Stimulated activated CD4-positive, alpha-beta T cell treated with anti-CD3 and anti-CD28 coated beads, TNF-alpha, amount 100 ng/mL, for 1 hour (primary cell): Measurements from ENCODE around the gene ALK.

Source experiments
- DNase-seq, 3 donors: peaks; one replicate each; pipeline ENCODE4 v3.0.0-alpha.2; 2020; ENCODE audit warnings: low read depth in 3 of 3, low spot score in 1 of 3

The ALK gene

GRCh38 chr2:29336341-29337241 is 584.8 kb downstream of the ALK start:
- no peak for DNase-seq

- no peak for DNase-seq
Measured at GRCh38 chr2:29335396-29335795, 586.0 kb downstream of the ALK start.

- DNase-seq: no peak
Measured at GRCh38 chr2:29334706-29335105, 586.7 kb downstream of the ALK start.

- no peak for DNase-seq
Measured at GRCh38 chr2:29332540-29332939, 588.8 kb downstream of the ALK start.

- no peak for DNase-seq
Measured at GRCh38 chr2:29329899-29330298, 591.5 kb downstream of the ALK start.

- DNase-seq: no peak
Measured at GRCh38 chr2:29326926-29327325, 594.5 kb downstream of the ALK start.

GRCh38 chr2:29325544-29325943 is 595.8 kb downstream of the ALK start:
- no peak for DNase-seq

- DNase-seq: no peak
Measured at GRCh38 chr2:29323961-29324360, 597.4 kb downstream of the ALK start.

- DNase-seq: no peak
Measured at GRCh38 chr2:29323301-29323700, 598.1 kb downstream of the ALK start.

- no peak for DNase-seq
Measured at GRCh38 chr2:29322011-29322410, 599.4 kb downstream of the ALK start.

GRCh38 chr2:29317801-29318485 is 603.4 kb downstream of the ALK start:
- no peak for DNase-seq

- no peak for DNase-seq
Measured at GRCh38 chr2:29317077-29317517, 604.3 kb downstream of the ALK start.

- DNase-seq: peak in 2 of 3 donors; percentile 22 to 24
Measured at GRCh38 chr2:29314816-29315571, 606.4 kb downstream of the ALK start.

GRCh38 chr2:29311458-29311857 is 609.9 kb downstream of the ALK start:
- no peak for DNase-seq

GRCh38 chr2:29310650-29311348 is 610.6 kb downstream of the ALK start:
- DNase-seq: no peak

- no peak for DNase-seq
Measured at GRCh38 chr2:29309090-29310029, 612.0 kb downstream of the ALK start.

- DNase-seq: no peak
Measured at GRCh38 chr2:29308366-29308765, 613.0 kb downstream of the ALK start.

- no peak for DNase-seq
Measured at GRCh38 chr2:29307519-29307918, 613.9 kb downstream of the ALK start.

- no peak for DNase-seq
Measured at GRCh38 chr2:29305762-29306161, 615.6 kb downstream of the ALK start.
